ENCODE data around the gene EFCAB12.

- TF ChIP-seq EZH2phosphoT487 (IDR thresholded peaks at IDR 0.05; ENCODE audit: low read depth, severe bottlenecking, unreplicated experiment) = no peak
- TF ChIP-seq, protein P1, sequence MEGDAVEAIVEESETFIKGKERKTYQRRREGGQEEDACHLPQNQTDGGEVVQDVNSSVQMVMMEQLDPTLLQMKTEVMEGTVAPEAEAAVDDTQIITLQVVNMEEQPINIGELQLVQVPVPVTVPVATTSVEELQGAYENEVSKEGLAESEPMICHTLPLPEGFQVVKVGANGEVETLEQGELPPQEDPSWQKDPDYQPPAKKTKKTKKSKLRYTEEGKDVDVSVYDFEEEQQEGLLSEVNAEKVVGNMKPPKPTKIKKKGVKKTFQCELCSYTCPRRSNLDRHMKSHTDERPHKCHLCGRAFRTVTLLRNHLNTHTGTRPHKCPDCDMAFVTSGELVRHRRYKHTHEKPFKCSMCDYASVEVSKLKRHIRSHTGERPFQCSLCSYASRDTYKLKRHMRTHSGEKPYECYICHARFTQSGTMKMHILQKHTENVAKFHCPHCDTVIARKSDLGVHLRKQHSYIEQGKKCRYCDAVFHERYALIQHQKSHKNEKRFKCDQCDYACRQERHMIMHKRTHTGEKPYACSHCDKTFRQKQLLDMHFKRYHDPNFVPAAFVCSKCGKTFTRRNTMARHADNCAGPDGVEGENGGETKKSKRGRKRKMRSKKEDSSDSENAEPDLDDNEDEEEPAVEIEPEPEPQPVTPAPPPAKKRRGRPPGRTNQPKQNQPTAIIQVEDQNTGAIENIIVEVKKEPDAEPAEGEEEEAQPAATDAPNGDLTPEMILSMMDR (IDR thresholded peaks at IDR 0.05; ENCODE audit: poor library complexity) = no peak
These were observed 62.1 kb downstream of the EFCAB12 start for GRCh38 chr3:129366312-129366831.
